C1 segment of cervical spinal cord (tissue), 14 donors: ENCODE measurements around the gene FOXJ1.

Experiments
- DNase-seq, 14 donors: peaks; one replicate each; lab custom pipeline; 2025; lab: John Stamatoyannopoulos, UW

The FOXJ1 gene

DNA sequence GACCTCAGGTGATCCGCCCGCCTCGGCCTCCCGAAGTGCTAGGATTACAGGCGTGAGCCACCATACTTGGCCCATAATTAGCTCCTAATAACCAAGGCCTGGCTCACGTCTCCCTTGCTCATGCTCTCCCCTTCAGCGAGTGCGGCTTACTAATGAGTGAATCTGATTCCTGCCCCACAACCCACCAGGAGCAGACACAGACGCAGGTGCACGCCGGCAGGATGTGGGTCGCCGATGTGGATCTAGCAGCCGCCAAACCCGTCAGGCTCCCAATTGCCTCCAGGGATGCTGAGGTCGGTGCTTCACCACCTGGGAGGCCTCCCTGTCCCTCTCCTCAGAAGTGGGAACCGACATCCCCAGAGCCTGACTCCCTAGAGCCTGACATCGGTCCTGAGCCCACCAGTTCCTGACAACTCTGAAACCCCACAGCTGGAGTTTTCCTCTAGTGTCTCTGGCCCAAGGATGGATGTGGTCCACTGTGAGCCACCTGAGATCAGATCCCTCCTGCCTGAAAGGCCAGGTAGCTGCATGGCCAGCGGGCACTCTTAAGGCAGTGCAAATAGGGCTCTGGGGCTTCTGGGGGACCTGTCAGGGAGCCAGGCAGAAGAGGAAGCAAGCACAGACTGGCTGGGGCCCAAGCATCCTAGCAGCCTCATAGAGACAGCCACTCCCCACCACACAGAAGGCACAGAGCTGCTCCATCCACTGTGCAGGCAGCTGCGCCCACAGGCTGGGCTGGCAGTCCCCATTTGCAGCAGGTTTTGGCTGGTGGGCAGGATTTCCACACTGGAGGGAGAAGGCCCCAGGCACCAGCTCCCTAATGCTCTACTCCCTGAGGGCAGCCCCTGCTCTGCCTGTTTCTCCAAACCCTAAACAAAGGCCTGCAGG, 48.3 kb downstream of the FOXJ1 start:
- no peak for DNase-seq

DNA sequence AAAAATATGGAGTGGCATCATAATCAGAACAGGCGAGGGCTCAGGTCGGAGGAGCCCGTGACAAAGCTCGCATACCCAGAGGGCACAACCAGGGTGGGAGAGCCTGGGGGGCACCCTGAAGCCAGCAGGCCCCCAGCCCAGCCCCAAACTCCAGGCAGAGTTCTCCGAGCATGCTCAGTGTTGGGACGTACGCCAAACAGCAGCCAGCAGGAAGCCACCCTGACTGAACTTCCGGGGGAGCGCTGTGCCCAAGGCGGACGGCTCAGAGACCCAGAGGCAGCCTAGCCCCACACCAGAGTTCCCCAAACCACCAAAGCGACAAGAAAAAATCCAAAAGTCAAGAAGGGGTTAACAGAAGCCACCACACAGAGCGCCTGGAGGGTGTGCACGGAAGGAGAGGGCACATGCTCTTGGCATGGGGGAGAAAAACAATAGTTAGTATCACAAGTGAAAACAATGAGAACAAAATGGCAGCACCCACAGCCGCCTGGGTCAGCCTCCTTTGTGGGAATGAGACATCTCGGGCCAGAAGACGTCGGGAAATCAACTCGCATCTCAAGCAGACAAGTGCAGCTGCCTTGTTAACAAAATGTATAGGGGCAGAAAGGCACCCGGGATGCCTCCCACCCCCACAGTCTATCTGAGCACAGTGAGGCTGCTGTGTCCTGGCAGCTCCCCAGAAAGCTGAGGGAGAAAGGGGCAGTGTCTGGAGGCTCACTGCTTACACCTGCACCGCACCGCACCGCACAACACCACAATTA, 49.3 kb downstream of the FOXJ1 start:
- DNase-seq = no peak

DNA sequence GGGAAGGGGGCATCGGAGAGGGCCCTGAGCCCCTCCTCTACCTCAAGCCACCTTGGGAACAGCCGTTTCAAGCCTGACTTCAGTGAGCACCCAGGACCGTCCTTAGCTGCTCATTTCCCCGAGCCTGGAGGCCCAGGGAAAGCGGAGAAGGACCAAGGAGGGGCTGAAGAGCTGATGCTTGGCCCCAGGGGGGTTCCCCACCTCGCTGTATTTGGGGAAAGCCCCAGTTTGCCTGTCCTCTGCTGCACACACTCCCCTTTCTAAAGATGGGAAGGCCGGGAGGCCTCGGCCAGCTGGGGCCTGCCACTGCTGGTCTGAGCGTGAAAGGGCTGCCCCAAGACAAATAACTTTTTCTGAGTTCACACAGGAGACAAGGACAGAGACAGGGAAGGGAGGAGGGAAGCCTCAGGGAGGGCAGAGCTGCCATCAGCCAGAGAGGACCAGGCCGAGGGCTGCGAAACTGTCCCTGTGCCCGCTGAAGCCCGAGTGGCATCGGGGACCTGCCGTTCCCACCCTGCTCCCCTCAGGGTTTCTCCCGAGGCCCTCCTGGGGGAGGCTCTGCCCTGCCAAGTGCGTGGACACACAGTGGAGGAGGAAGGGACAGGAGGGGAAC, 50.4 kb downstream of the FOXJ1 start:
- no peak for DNase-seq

DNA sequence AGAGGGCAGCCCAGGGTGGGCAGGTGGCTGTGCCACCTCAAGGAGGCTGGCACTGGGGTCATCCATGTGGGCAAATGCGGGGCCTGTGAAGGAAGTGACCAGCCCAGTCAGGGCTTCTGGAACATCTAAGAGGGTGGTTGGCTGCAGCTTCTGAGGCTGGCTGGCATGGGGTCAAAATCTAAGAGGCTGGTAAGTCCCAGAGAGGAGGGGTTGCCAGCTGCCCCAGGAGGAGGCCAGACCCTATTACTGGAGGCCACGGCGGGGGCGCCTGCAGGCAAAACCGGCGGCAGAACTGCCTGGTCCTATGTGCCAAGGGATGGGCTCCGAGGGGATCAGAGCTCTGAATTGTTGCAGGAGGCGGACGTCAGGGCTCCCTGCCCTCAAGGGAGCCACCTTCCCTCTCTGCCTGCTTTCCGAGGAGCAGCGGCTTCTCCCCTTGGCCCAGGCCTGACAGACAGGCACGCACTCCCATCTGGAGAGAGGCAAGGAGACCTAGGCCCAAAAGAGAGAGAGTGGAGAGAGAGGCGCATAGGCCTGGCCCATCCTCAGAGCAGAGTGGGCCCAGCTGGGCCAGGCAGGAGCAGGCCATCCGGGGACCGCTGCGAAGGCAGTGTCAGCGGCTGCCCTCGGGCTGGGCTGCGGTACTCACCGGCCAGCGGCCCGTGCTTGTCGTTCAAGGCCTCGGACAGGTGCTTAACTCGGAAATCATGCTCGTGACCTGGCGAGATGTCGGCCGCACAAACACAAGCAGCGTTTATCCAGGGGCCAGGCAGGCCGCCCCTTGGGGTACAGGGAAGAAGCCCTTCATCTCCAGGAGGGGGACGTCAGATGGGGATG, 51.1 kb downstream of the FOXJ1 start:
- no peak for DNase-seq

DNA sequence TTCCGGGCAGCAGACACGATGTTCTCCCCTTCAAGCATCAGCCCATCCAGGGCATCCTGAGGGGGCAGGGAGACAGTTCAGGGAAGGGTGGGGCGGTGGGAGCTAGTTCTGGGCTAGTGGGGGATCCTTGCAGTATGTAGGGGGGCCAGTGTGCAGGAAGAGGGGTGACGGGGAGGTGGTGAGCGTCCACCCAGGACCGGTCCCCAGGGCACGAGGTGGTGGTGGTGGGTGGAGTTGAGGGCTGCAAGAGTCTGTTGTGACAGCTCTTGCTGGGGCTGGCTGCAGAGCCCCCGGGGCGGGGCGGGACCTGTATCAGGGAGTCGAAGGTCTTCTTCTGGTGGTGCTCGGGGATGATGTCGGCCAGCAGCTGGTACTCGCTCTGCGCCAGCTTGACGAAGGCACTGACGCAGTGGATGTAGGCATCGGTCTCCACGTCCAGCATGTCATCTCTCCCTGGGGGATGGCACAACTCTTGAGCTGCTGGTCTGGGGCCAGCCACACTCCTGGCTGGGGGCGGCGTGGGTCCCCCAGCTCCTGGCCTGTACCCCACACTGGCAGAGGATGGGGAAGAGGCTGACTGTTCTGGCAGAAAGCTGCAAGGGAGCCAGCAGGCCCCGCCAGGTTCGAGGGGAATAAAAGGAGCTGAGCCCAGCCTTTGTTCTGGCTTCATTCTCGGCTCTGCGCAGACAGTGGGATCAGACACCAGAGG, 52.0 kb downstream of the FOXJ1 start:
- DNase-seq = no peak

DNA sequence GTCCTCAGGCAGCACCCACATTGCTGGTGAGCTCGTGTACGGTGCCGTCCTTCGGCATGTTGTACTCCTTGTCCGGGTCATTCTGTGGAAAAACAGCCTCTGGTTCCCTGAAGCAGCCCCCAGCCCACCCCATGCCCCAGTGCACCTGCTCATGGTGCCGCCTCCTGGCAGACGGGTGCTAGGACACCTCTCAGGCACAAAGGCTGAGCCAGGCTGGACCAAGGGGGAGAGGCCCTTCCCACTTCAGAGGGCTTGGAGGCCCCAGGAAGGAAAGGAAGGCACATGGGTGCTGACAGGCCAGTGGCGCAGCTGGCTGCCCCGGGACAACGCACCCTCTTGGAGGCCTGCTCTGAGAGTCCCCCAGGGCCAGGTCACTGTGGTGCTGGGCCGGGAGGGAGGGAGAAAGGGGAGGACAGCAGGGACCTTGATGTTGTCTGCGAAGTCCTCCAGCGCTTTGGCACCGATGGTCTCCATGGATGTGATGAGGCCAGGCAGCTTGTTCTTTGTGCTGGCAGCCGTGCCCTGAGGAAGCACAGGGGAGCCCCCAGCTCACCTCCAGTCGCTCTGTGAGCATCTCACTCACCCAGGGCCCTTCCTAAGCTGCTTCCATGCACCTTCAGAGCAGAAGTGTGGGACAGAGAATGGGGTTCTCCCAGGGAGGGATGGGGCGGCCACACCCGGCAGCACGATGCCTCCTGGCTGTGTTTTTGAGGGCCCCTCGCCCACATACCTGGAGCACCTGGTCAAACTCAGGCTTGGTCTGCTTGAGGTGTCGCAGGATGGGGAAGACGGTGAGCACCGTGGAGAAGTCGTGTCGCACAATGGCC, 52.8 kb downstream of the FOXJ1 start:
- DNase-seq = no peak

DNA sequence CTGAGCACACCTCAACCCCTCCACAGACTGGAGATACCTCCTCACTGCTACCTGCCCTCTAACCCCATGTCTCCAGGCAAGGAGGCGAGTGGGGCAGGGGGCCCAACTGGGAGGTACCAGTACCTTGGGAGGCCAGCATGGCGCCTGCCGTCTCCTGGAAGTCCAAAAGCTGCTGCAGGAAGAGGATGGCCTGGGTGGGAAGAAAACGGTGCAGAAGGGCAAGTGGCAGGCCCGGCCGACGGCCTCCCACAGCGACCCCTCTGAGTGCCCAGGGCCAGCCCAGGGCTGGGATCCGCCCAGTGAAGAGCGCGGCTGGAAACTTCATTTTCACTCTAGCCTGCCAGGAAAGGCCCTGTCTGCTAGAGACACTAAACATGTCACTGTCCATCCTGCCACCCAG, 53.5 kb downstream of the FOXJ1 start:
- DNase-seq = no peak

DNA sequence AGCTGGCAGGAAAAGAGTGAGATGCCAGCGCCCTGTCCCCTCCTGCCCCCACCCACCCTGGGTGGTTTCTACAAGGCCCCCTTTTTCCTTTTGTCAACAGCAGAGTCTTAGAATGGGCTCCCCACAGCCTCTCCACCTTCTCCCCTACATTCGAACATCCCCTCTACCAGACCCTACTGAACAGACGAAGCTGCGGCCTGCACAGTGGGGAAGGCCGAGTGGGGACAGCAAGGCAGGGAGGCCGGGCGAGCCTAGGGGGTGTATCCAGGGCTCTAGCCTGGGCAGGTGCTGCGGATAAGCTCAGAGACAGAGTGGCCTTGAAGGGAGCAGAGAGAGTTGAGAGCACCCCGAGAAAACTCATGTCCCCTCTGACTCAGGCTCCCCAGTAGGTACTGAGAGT, 54.7 kb downstream of the FOXJ1 start:
- no peak for DNase-seq
